GM19463 (cell line): ENCODE data around the gene SUPT3H.
"Not testable (repeated sequence)": the region's sequence is repeated elsewhere in the genome, so short reads cannot be mapped to it uniquely, and the experiment has no call there.

Source experiments
- ATAC-seq: cut with Tn5 transposase; IDR thresholded peaks from one replicate; pipeline ENCODE4 v1.9.1; 2021; ENCODE audit warnings: mild to moderate bottlenecking, moderate library complexity; ENCODE audit not compliant: unreplicated experiment

The SUPT3H gene

DNA sequence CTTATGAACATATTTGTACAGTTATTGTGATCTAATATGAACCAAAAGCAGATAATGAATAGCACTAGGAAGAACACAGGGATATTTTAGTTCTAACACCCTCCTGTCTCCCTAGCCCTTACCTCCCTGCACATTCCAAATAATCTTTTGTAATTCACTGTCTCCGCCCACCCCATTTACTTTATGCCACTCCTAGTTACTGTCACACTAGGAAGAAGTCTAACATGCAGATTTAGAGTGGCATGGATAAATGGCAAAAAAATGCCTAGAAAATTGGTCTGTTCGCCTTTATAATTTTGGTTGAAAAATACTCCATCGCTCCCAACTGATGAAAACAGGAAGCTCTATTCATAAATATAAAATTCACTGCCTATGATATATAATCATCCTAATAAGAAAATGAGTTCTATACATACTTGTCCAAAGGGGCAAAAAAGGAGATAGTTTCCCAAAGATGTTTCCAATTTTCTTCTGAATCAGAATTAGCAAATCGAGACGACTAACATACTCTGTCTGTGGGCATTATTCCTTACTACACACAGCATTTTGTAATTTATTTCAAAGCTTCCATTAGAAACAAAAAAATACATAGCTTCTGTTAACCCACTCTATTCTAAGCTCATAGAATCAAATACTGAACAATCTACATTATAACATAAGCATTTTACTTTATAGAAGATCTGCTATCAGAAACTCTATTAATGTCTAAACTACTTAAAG is 50.9 kb downstream of the SUPT3H start:
- ATAC-seq, result no peak

DNA sequence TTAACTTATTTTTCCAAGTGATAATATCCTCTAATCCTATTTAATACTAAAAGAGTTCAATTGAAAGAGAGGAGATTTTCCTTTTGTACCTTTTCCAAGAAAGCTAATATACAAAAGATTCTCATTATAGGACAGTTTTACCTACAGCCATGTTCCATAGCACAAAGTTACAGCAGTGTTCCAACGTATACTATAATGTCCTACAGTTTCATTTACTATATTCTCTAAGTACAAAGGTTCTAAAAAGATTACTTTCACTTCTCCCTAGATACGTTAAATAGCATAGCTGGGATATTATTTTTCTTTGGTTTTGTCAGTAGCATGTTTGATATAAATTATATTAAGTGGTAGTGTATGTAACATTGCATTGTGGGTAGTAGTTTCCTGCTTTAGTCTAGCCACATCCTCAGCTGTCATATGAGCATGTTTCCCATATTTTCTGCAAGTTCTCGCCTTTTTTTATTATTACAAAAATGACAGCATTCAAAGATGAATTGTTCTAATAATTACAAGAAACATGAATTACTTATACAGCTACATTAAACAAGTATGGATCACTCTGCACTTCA is 54.0 kb downstream of the SUPT3H start:
- no peak for ATAC-seq

DNA sequence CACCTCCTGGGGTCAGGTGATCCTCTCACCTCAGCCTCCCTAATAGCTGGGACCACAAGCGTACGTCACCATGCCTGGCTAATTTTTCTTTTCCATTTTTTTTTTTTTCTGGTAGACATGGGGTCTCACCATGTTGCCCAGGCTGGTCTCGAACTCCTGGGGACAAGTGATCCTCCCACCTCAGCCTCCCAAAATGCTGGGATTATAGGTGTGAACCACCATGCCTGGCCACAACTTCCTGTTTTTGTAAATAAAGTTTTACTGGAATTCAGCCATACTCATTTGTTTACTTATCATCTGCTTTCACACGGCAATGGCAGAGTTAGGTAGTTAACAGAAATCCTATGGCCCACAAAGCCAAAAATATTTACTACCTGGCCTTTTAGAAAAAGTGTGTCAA is 57.4 kb downstream of the SUPT3H start:
- ATAC-seq, result no peak

DNA sequence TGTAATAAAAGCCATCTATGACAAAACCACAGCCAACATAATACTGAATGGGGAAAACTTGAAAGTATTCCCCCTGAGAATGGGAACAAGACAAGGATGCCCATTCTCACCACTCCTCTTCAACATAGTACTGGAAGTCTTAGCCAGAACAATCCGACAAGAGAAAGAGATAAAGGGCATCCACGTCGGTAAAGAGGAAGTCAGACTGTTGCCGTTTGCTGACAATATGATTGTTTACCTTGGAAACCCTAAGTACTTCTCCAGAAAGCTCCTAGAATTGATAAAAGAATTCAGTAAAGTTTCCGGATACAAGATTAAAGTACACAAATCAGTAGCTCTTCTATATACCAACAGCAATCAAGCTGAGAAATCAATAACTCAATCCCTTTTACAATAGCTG is 63.6 kb downstream of the SUPT3H start:
- no peak for ATAC-seq

DNA sequence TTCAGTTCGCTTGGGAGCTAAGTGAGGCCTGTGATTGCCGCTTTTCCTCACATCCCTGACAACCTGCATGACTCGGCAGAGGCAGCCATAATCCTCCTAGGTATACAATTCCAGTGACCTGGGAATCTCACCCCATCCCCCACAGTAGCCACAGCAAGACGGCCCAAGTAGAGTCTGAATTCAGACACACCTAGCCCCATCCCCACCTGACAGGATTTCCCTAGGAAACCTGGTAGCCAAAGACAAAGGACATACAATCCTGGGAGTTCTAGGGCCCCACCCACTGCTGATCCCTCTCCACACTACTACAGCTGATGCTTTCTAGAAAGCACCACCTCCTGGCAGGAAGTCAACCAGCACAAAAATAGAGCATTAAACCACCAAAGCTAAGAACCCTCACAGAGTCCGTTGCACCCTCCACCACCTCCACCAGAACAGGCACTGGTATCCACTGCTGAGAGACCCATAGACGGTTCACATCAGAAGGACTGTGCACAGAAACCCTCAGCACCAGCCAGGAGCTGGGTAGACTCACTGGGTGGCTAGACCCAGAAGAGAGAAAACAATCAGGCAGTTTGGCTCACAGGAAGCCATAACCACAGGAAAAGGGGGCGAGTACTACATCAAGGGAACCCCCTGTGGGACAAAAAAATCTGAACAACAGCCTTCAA is 67.5 kb downstream of the SUPT3H start:
- ATAC-seq, result no peak

DNA sequence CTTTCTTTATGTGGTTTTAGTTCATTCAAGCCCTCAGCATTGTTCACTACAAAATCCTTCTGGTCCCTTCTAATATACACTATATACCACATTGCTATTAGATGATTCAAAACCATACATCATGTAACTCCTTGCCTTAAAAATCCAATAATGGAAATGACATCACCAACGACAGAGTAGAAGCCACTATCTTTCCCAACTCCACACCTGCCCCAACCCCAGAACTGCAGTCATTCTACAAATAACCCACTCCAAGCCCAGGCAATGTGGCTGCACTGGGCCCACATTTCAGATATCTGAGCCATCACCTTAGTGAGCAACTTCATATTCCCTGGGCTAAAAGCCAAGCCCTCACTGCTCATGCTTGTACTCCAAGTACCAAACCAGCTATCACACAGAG is 72.2 kb downstream of the SUPT3H start:
- no peak for ATAC-seq

DNA sequence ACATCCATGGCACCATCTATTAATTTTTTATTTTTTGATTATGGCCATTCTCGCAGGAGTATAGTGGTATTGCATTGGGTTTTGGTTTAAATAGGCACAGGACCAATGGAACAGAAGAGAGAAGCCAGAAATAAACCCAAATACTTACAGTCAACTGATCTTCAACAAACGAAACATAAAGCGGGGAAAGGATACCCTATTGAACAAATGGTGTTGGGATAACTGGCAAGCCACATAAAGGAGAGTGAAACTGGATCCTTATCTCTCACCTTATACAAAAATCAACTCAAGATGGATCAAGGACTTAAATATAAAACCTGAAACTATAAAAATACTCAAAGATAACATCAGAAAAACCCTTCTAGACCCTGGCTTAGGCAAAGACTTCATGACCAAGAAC is 74.9 kb downstream of the SUPT3H start:
- ATAC-seq, result no peak

DNA sequence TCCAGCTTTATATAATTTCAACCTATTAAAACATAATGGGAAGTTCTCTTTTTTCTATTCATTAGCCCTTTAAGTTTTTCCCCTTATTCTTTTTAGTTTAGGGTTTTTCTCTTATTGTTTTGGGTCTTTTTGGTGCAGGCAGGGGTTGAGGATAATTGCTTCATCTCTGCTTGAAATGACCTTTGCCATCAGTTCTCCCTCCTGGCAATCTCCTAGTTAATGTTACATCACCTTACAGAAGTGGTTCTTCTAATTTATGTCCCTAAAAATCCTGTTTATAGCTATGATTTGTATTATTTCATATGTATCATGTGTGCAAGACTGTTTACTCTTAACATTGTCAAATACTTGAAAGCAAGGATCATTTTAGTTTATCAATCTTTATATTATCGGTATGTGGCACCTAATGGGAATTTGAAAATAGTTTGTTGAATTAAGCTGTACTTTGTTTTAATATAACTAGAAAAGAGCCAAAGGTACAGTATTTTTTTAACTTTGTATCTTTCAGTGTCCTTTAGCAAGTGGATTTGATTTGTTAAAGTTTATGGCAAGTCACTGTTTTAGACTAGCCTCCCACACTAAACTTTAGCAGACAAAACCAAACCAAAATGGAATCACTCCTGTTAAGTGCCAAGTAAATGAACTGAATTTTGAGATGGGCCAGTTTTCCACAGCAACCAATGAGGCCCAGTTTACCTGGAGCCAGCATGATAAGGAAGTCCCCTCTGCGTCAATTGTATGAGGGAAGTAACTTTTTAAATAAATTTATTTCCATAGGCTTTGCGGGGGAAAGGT is 76.2 kb downstream of the SUPT3H start:
- no peak for ATAC-seq

DNA sequence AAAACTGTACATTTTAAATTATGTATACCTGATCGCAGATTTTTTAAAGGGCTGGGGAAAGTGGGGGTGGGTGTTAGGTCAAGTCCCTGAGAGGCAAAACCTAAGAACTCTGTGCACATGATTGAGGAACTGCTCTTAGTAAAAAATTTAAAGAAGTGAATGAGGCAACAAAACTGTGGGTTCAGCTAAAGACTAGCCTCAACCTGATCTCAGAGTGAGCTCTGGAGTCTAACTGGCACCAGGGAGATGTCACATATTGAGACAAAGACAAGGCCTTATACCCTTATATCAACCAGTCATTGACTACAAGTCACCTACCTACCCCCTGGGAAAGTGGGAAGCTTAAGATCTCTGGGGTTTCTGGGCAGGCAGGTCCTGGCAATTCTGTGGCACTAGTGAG is 77.0 kb downstream of the SUPT3H start:
- no peak for ATAC-seq

DNA sequence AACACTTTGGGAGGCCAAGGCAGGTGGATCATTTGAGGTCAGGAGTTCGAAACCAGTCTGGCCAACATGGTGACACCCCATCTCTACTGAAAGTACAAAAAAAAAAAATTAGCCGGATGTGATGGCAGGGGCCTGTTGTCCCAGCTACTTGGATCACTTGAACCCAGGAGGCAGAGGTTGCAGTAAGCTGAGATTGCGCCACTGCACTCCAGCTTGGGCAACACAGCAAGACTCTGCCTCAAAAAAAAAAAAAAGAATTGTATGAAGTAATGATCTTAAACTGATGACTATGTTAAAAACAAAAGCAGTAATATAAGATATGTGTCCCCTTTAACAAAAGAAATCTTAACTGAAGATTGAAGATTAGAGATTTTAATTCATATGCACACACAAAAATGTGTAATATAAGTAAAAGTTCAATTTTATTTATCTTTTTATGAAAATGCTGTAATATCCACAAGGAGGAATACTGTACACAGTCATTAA is 78.6 kb downstream of the SUPT3H start:
- no peak for ATAC-seq

DNA sequence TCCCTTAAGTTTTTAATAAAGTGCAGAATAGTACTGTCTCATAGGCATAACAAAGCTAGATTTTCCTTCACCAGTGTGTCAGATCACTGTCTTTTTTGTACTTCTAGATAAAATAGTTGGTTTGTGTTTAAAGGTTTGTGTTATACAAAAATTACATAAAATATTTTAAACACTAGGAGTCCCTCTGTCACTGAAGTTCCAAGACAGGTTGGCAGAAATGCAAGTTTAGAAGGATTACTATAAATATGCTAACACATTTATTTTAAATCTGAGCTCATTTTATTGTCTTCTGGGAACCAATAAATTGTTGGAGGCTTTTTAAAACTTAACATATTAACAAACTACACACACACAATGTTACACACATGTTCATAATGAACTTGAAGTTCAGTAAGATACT is 80.4 kb downstream of the SUPT3H start:
- ATAC-seq, result no peak

DNA sequence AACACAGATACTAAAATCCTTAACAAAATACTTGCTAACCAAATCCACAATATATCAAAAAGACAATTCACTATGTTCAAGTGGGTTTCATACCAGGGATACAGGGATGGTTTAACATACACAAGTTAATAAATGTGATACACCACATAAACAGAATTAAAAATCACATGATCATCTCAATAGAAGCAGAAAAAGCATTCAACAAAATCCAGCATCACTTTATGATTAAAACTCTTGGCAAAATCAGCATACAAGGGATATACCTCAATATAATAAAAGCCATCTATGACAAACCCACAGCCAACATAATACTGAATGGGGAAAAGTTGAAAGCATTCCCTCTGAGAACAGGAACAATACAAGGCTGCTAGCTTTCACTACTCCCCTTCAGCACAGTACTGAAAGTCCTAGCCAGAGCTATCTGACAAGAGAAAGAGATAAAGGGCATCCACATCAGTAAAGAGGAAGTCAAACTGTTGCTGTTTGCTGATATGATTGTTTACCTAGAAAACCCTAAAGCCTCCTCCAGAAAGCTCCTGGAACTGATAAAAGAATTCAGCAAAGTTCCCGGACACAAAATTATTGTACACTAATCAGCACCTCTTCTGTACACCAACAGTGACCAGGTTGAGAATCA is 83.6 kb downstream of the SUPT3H start:
- ATAC-seq, result not testable (repeated sequence)

DNA sequence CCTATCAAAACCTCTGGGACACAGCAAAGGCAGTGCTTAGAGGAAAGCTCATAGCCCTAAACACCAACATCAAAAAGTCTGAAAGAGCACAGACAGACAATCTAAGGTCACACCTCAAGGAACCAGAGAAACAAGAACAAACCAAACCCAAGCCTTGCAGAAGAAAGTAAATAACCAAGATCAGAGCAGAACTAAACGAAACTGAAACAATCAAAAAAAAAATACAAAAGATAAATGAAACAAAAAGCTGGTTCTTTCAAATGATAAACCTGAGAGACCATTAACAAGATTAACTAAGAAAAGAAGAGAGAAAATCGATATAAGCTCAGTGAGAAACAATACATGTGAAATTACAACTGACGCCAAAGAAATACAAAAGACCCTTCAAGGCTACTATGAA is 84.4 kb downstream of the SUPT3H start:
- ATAC-seq, result no peak

DNA sequence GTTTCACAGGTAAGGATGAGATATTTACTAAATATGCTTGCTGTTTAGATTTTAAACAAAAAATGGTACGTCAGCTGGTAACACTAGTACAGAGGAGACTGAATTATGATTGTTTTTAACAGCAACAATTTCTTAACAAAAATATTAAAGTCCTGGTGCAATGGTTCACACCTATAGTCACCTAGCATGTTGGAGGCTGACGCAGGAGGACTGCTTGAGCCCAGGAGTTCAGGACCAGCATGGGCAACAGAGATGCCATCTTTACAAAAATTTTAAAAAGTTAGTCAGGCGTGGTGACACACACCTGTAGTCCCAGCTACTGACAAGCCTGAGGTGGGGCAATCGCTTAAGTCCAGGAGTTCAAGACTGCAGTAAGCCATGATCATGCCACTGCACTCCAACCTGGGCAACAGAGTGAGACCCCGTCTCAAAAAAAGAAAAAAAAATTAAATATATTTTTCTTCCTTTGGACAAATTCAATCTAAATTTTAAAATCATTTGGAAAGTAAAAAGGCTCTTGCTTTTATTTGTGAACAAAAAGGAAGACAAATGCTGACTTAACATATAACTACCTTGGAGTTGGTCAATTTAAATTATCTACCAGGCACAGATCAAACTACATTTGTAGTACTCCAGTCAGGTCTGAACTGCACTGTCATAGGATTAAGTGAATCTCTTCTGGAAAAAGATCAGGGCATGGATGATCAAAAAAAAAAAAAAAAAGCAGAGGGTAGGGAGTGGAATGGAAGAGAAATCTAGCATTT is 87.8 kb downstream of the SUPT3H start:
- ATAC-seq, result no peak

DNA sequence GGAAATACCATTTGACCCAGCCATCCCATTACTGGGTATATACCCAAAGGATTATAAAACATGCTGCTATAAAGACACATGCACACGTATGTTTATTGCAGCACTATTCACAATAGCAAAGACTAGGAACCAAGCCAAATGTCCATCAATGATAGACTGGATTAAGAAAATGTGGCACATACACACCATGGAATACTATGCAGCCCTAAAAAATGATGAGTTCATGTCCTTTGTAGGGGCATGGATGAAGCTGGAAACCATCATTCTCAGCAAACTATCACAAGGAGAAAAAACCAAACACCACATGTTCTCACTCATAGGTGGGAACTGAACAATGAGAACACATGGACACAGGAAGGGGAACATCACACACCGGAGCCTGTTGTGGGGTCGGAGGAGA is 91.0 kb downstream of the SUPT3H start:
- ATAC-seq, result not testable (repeated sequence)

DNA sequence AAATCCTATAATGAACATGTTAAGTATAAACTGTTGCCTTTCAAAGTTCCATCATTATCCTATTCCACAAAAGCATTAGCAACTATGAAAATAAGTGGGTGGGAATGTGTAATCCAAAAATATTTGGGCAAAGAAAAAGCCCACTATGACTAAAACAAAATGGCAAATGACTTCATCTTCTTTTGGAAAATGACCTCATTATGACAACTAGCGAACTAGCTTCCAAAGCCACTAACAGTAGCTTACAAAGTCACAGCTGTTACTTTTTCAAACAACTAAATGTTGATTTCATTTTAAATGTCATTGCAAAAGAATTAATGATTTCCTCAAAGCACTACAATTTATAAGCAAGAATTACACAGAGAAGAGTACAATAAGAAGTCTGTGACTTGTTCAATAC is 99.4 kb downstream of the SUPT3H start:
- ATAC-seq, result no peak

DNA sequence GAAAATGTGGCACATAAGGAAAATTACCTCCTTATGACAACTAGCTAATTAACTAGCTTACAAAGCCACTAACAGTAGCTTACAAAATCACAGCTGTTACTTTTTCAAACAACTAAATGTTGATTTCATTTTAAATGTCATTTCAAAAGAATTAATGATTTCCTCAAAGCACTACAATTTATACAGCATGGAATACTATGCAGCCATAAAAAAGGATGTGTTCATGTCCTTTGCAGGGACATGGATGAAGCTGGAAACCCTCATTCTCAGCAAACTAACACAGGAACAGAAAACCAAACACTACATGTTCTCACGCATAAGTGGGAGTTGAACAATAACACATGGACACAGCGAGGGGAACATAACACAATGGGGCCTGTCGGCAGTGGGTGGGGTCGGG is 100.0 kb downstream of the SUPT3H start:
- not testable (repeated sequence) for ATAC-seq

DNA sequence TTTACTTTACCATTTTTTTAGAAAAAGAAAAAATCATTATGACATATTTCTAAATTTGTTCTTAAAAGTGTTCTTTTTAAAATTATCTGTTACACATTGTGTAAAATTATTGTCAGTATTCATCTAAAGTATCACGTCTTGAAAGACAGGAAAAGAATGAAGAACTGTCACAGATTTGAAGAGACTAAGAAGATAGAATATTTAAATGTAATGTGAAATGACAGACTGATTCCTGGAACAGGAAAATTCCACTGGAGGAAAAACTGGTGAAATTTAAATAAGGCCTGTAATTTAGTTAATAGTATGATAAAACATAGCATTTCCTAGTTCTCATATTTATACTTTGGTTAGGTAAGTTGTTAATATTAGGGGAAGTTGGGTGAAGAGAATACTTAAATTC is 102.4 kb downstream of the SUPT3H start:
- ATAC-seq, result no peak

DNA sequence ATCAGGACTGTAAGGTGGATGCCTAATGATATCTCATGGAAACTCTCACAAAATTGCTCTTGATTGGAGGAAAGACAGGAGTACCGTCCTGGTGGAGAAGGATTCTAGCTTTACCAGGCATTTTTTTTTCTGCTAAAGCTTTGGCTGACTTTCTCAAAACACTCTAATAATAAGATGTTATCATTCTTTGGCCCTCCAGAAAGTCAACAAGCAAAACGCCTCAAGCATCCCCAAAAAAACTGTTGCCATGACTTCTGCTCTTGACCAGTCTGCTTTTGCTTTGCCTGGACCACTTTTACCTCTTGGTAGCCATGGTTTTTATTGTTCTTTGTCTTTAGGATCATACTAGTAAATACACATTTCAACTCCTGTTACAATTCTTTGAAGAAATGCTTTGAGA is 105.1 kb downstream of the SUPT3H start:
- ATAC-seq, result no peak

DNA sequence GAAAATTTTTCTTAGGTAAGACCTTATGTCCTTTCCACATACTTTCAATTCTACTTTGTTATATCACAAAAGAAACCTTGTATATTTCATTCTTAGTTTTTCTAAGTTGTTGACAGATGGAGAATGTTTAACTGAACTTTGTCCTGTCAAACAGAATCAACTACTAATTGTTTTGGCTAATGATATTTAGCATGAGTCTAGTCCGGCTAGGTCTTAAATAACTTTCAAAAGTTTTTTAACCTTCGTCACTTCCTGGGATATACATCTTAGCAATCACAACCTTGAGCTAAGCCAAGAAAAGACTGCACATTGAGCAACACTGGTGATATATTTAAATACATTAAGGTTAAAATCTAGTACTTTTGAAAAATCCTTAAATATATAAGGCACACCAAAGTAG is 112.5 kb downstream of the SUPT3H start:
- no peak for ATAC-seq
